HEK293 (cell line): ENCODE data around the gene DBF4.
A peak's percentile ranks its signal among the peaks of the same experiment; 100 is the strongest.

Source experiments
- CTCF ChIA-PET: fragments of 350-600 bp; formaldehyde crosslinking; extraction: SDS; loops from one replicate; lab custom pipeline; 2021; ENCODE audit warnings: antibody characterized with exemption; lab: Yijun Ruan, JAX
- POLR2A ChIA-PET: fragments of 300-600 bp; formaldehyde crosslinking; extraction: SDS; loops from one replicate; lab custom pipeline; 2020; ENCODE audit warnings: antibody characterized with exemption, inconsistent platforms; lab: Yijun Ruan, JAX
- H3K27ac ChIP-seq: fragments of 200-500 bp; sonication (Bioruptor generic); 2 replicates; pipeline ENCODE4 v1.5.1; 2014; ENCODE audit warnings: low read depth, low read length, control low read depth, inconsistent platforms; ENCODE audit errors: extremely low read depth
- H3K36me3 ChIP-seq, 2 experiments: fragments of 200-500 bp in 1 of 2; sonication (Bioruptor generic) in 1 of 2; 1 replicate in 1 of 2; 2 replicates in 1 of 2; pipeline ENCODE4 v1.5.1; 2014 to 2017; ENCODE audit warnings: inconsistent platforms in 2 of 2, low read length in 2 of 2; ENCODE audit not compliant: control insufficient read depth in 2 of 2, insufficient read depth in 1 of 2
- H3K4me1 ChIP-seq: fragments of 200-500 bp; sonication (Bioruptor generic); 2 replicates; pipeline ENCODE4 v1.5.1; 2014; ENCODE audit warnings: mild to moderate bottlenecking, low read length, inconsistent platforms; ENCODE audit not compliant: control insufficient read depth, insufficient read depth
- H3K4me3 ChIP-seq: 2 replicates; pipeline ENCODE4 v1.5.1; 2011; ENCODE audit warnings: low read depth, mild to moderate bottlenecking, control low read depth, low read length, moderate library complexity
- H3K9me3 ChIP-seq: fragments of 200-500 bp; sonication (Bioruptor generic); 2 replicates; pipeline ENCODE4 v1.5.1; 2014; ENCODE audit warnings: low read depth, low read length, inconsistent platforms; ENCODE audit not compliant: control insufficient read depth, insufficient read depth
- BCL11B ChIP-seq: fragments of 450-650 bp; formaldehyde crosslinking; IDR thresholded peaks from 2 replicates; pipeline ENCODE4 v1.5.1; 2016; ENCODE audit warnings: low read depth, missing biosample characterization, missing genetic modification characterization
- GFI1B ChIP-seq: fragments of 450-650 bp; formaldehyde crosslinking; IDR thresholded peaks from 2 replicates; pipeline ENCODE4 v1.5.1; 2016; ENCODE audit warnings: missing biosample characterization, missing genetic modification characterization
- PBX3 ChIP-seq: sonication (generic); formaldehyde crosslinking; IDR thresholded peaks from 2 replicates; pipeline ENCODE4 v1.8.1; 2022; ENCODE audit warnings: mild to moderate bottlenecking, moderate library complexity, missing genetic modification reagents
- PRDM10 ChIP-seq: fragments of 450-650 bp; formaldehyde crosslinking; IDR thresholded peaks from 2 replicates; pipeline ENCODE4 v1.5.1; 2016; ENCODE audit warnings: missing biosample characterization, missing genetic modification characterization
- TCF7L2 ChIP-seq: IDR thresholded peaks from 2 replicates; pipeline ENCODE4 v1.6.1; 2011; ENCODE audit warnings: low read depth, mild to moderate bottlenecking, inconsistent platforms, low read length, moderate library complexity, borderline replicate concordance
- WT1 ChIP-seq: fragments of 450-650 bp; formaldehyde crosslinking; IDR thresholded peaks from 2 replicates; pipeline ENCODE4 v1.5.1; 2016; ENCODE audit warnings: missing biosample characterization, missing genetic modification characterization
- ZBTB49 ChIP-seq: fragments of 450-650 bp; formaldehyde crosslinking; IDR thresholded peaks from 2 replicates; pipeline ENCODE4 v1.5.1; 2016; ENCODE audit warnings: missing biosample characterization, missing genetic modification characterization, low read depth
- ZBTB7A ChIP-seq: fragments of 450-650 bp; formaldehyde crosslinking; IDR thresholded peaks from 2 replicates; pipeline ENCODE4 v1.5.1; 2016; ENCODE audit warnings: low read depth, missing biosample characterization, missing genetic modification characterization
- ZNF140 ChIP-seq: fragments of 450-650 bp; formaldehyde crosslinking; IDR thresholded peaks from 2 replicates; pipeline ENCODE4 v1.5.1; 2016; ENCODE audit warnings: missing biosample characterization, missing genetic modification characterization
- ZNF18 ChIP-seq: fragments of 450-650 bp; formaldehyde crosslinking; IDR thresholded peaks from 2 replicates; pipeline ENCODE4 v1.5.1; 2016; ENCODE audit warnings: missing biosample characterization, missing genetic modification characterization
- ZNF48 ChIP-seq: fragments of 450-650 bp; formaldehyde crosslinking; IDR thresholded peaks from 2 replicates; pipeline ENCODE4 v1.5.1; 2016; ENCODE audit warnings: missing biosample characterization, missing genetic modification characterization
- ZNF596 ChIP-seq: fragments of 450-650 bp; IDR thresholded peaks from 2 replicates; pipeline ENCODE4 v1.5.0; 2018; ENCODE audit warnings: missing biosample characterization, mild to moderate bottlenecking, missing genetic modification characterization, moderate library complexity
- ZNF664 ChIP-seq: fragments of 450-650 bp; formaldehyde crosslinking; IDR thresholded peaks from 2 replicates; pipeline ENCODE4 v1.5.1; 2016; ENCODE audit warnings: missing biosample characterization, missing genetic modification characterization
- ZNF677 ChIP-seq: fragments of 450-650 bp; IDR thresholded peaks from 2 replicates; pipeline ENCODE4 v1.5.0; 2018; ENCODE audit warnings: missing biosample characterization, mild to moderate bottlenecking, missing genetic modification characterization, moderate library complexity
- ZNF704 ChIP-seq: fragments of 450-650 bp; formaldehyde crosslinking; IDR thresholded peaks from 2 replicates; pipeline ENCODE4 v1.5.1; 2016; ENCODE audit warnings: missing biosample characterization, missing genetic modification characterization
- ZNF747 ChIP-seq: fragments of 450-650 bp; formaldehyde crosslinking; IDR thresholded peaks from 2 replicates; pipeline ENCODE4 v1.5.1; 2016; ENCODE audit warnings: missing biosample characterization, missing genetic modification characterization

DBF4 gene

GRCh38 chr7:87912121-87912520 is 35.8 kb downstream of the DBF4 start:
- no peaks in the 10 kb centered on the region for H3K9me3 ChIP-seq
- CTCF ChIA-PET, result no interaction called here
- TF ChIP-seq ZNF664 (tag by site-specific recombination), result no peak
- no peak for TF ChIP-seq ZNF704 (tag by site-specific recombination)
- no peak for TF ChIP-seq ZBTB49 (tag by site-specific recombination)
- no peak for TF ChIP-seq BCL11B
- TF ChIP-seq WT1 (tag by site-specific recombination), result no peak
- TF ChIP-seq ZNF747 (tag by site-specific recombination), result no peak
- no peak for TF ChIP-seq ZNF48 (tag by site-specific recombination)
- no peak for TF ChIP-seq ZNF18
- H3K4me1 ChIP-seq, result no peaks in the 10 kb centered on the region
- H3K27ac ChIP-seq, result no peak overlapping the region
- POLR2A ChIA-PET, result no interaction called here
- H3K4me3 ChIP-seq, result no peak overlapping the region
- H3K36me3 ChIP-seq, result peaks cover 4 to 6% of the 10 kb centered on the region in 2 experiments; a peak in 2 of 3 replicates

GRCh38 chr7:87918740-87919139 is 42.4 kb downstream of the DBF4 start:
- CTCF ChIA-PET, result interaction anchor here (1.4 kb wide), 1 partner anchor 40 kb away, joined by 3 read pairs; no protein-coding TSS in a partner anchor
- POLR2A ChIA-PET, result interaction anchor here (1.2 kb wide), 1 partner anchor 15 kb away, joined by 3 read pairs; the partner anchor contains the start of gene ADAM22
- TF ChIP-seq PBX3 (CRISPR knock-in tag) (no peak), PRDM10 (peak; percentile 78), GFI1B (tag by site-specific recombination) (no peak), ZBTB7A (no peak), ZNF140 (tag by site-specific recombination) (no peak), ZNF596 (no peak), ZNF677 (tag by site-specific recombination) (no peak), TCF7L2 (no peak)
- TF ChIP-seq, all 188 proteins: peak for 1
- Histone ChIP-seq H3K9me3 (no peaks in the 10 kb centered on the region), H3K27ac (no peak overlapping the region), H3K4me3 (no peak overlapping the region), H3K4me1 (no peaks in the 10 kb centered on the region), H3K36me3 (no peaks in the 10 kb centered on the region)
